T47D (cell line): ENCODE data around the gene CDKL5.
"Not testable (repeated sequence)": the region's sequence is repeated elsewhere in the genome, so short reads cannot be mapped to it uniquely, and the experiment has no call there.

Experiments
- DNase-seq, 2 experiments: peaks; one replicate each; pipeline versions ENCODE4 v3.0.0 to v3.0.0-alpha.2; 2011 to 2012; ENCODE audit warnings: low read depth in 1 of 2, low spot score in 1 of 2
- JUND ChIP-seq: IDR thresholded peaks from 2 replicates; pipeline ENCODE4 v1.6.1; 2012; ENCODE audit warnings: low read depth
- in situ Hi-C: cut with HindIII; loops from 2 replicates; pipeline ENCODE4 v1.10.0; 2016; ENCODE audit warnings: low sequenced_read_pairs, low pct_unique_long_range_greater_than_20kb

Gene CDKL5

GRCh38 chrX:18561020-18561419, 135.6 kb downstream of the CDKL5 start:
- no peak for DNase-seq
- TF ChIP-seq JUND = no peak
- in situ Hi-C loops = no loop called here

GRCh38 chrX:18565727-18566126, 140.3 kb downstream of the CDKL5 start:
- TF ChIP-seq JUND = no peak
- in situ Hi-C loops = no loop called here
- no peak for DNase-seq

GRCh38 chrX:18566748-18567147, 141.3 kb downstream of the CDKL5 start:
- in situ Hi-C loops = no loop called here
- no peak for DNase-seq
- no peak for TF ChIP-seq JUND

GRCh38 chrX:18573556-18573955, 148.1 kb downstream of the CDKL5 start:
- no peak for TF ChIP-seq JUND
- in situ Hi-C loops = no loop called here
- no peak for DNase-seq

GRCh38 chrX:18574591-18574990, 149.2 kb downstream of the CDKL5 start:
- DNase-seq = peak in 1 of 2 experiments; percentile 2
- no peak for TF ChIP-seq JUND
- in situ Hi-C loops = no loop called here

- in situ Hi-C loops = no loop called here
- no peak for TF ChIP-seq JUND
- DNase-seq = no peak
Observed at GRCh38 chrX:18575744-18576143, 150.3 kb downstream of the CDKL5 start.

- DNase-seq = no peak
- no peak for TF ChIP-seq JUND
- in situ Hi-C loops = no loop called here
Observed at GRCh38 chrX:18577400-18577799, 152.0 kb downstream of the CDKL5 start.

- in situ Hi-C loops = no loop called here
- TF ChIP-seq JUND = no peak
- no peak for DNase-seq
Observed at GRCh38 chrX:18578546-18578945, 153.1 kb downstream of the CDKL5 start.

- TF ChIP-seq JUND = no peak
- in situ Hi-C loops = no loop called here
- no peak for DNase-seq
Observed at GRCh38 chrX:18579495-18579894, 154.1 kb downstream of the CDKL5 start.

GRCh38 chrX:18582910-18583493, 157.6 kb downstream of the CDKL5 start:
- TF ChIP-seq JUND = no peak
- in situ Hi-C loops = no loop called here
- no peak for DNase-seq

- in situ Hi-C loops = not testable (repeated sequence)
Observed at GRCh38 chrX:18589292-18589691, 163.9 kb downstream of the CDKL5 start.

GRCh38 chrX:18591834-18592233, 166.4 kb downstream of the CDKL5 start:
- no peak for DNase-seq
- TF ChIP-seq JUND = no peak
- in situ Hi-C loops = no loop called here

More at GRCh38 chrX:18589292-18589691, 163.9 kb downstream of the CDKL5 start:
- not testable (repeated sequence) for DNase-seq

GRCh38 chrX:18594079-18594478, 168.7 kb downstream of the CDKL5 start:
- no peak for DNase-seq
- in situ Hi-C loops = no loop called here
- TF ChIP-seq JUND = no peak

- no peak for TF ChIP-seq JUND
- DNase-seq = no peak
- in situ Hi-C loops = no loop called here
Observed at GRCh38 chrX:18596096-18596495, 170.7 kb downstream of the CDKL5 start.
